ENCODE results near the gene C14orf93. TPM values are rescaled to one million over a fixed set of nuclear protein-coding genes. Genes with fewer than 3 reads are reported as not detected.

Gene C14orf93
- total and polyA plus RNA-seq, 9 of the 15 experiments (the other 6 are each of a cell fraction or from before 2014, with no cell fraction given): 2.2 to 22.4 (median 16.1) TPM

GRCh38 chr14:23056956-23057756, 47.2 kb upstream of the C14orf93 start, which contains the start of gene CDH24 (continued):
- no peak for TF ChIP-seq PATZ1 (CRISPR knock-in tag; IDR thresholded peaks at IDR 0.05; ENCODE audit: borderline replicate concordance)
- no peak for TF ChIP-seq FOXM1 (IDR thresholded peaks at IDR 0.05; ENCODE audit: low read depth)
- no peak for TF ChIP-seq FOXM1 (CRISPR knock-in tag; IDR thresholded peaks at IDR 0.05; ENCODE audit: low read depth)
- no peak for TF ChIP-seq ZNF707 (CRISPR knock-in tag; conservative IDR thresholded peaks at IDR 0.05)
- TF ChIP-seq NCOA4 (IDR thresholded peaks at IDR 0.05; ENCODE audit: partially characterized antibody): peak; percentile 24
- no peak for TF ChIP-seq MCM7 (IDR thresholded peaks at IDR 0.05)
- TF ChIP-seq AFF4 (CRISPR knock-in tag; IDR thresholded peaks at IDR 0.05): no peak
- no peak for TF ChIP-seq TAF15 (IDR thresholded peaks at IDR 0.05; ENCODE audit: low read depth, low read length)
- no peak for TF ChIP-seq KDM1A (IDR thresholded peaks at IDR 0.05)
- no peak for TF ChIP-seq HDAC2 (IDR thresholded peaks at IDR 0.05)
- TF ChIP-seq DEAF1 (CRISPR knock-in tag; IDR thresholded peaks at IDR 0.05): no peak
- peak; percentile 67 for TF ChIP-seq HMGN3 (IDR thresholded peaks at IDR 0.05; ENCODE audit: borderline replicate concordance, extremely low read depth, insufficient read length, low read depth, low read length)
- no peak for TF ChIP-seq NFXL1 (CRISPR knock-in tag; IDR thresholded peaks at IDR 0.05)
- no peak for TF ChIP-seq ZNF354B (CRISPR knock-in tag; IDR thresholded peaks at IDR 0.05)
- TF ChIP-seq ARHGAP35 (IDR thresholded peaks at IDR 0.05; ENCODE audit: partially characterized antibody): peak; percentile 78
- no peak for TF ChIP-seq HMG20A (CRISPR knock-in tag; conservative IDR thresholded peaks at IDR 0.05)
- TF ChIP-seq GTF2B (IDR thresholded peaks at IDR 0.05; ENCODE audit: extremely low read depth, insufficient read length): no peak
- TF ChIP-seq ZNF511 (CRISPR knock-in tag; IDR thresholded peaks at IDR 0.05): no peak
- TF ChIP-seq FOXK1 (CRISPR knock-in tag; IDR thresholded peaks at IDR 0.05; ENCODE audit: borderline replicate concordance): no peak
- TF ChIP-seq MECOM (CRISPR knock-in tag; IDR thresholded peaks at IDR 0.05): no peak
